CD14-positive monocyte (primary cell): ENCODE measurements around the gene SLC17A6. TPM values are rescaled to one million over a fixed set of nuclear protein-coding genes. Genes with fewer than 3 reads are reported as not detected.

ENCODE experiments used
- DNase-seq, 3 donors: peaks; one replicate each; pipeline ENCODE4 v3.0.0-alpha.2; 2011 to 2022
- H2AFZ ChIP-seq: 2 replicates; pipeline ENCODE4 v1.6.0; 2012; ENCODE audit warnings: mild to moderate bottlenecking, low read depth, low read length, inconsistent platforms; ENCODE audit not compliant: insufficient read depth, poor library complexity, severe bottlenecking
- H3K27ac ChIP-seq, 2 donors: 1 replicate in 1 of 2; 2 replicates in 1 of 2; pipeline ENCODE4 v1.5.1; 2012 to 2013; ENCODE audit warnings: low read length in 2 of 2, control low read depth in 1 of 2, inconsistent platforms in 1 of 2, low read depth in 1 of 2, mild to moderate bottlenecking in 1 of 2
- H3K27me3 ChIP-seq, 2 donors: one replicate each; pipeline versions ENCODE4 v1.6.0 to v1.6.1; 2011 to 2013; ENCODE audit warnings: low read length in 2 of 2; ENCODE audit not compliant: control insufficient read depth in 2 of 2, insufficient read depth in 2 of 2
- H3K36me3 ChIP-seq, 2 donors: replicated peaks in 1 of 2; 1 replicate in 1 of 2; 2 replicates in 1 of 2; pipeline versions ENCODE4 v1.5.1 to v1.6.1; 2012 to 2013; ENCODE audit warnings: low read length in 2 of 2, control low read depth in 1 of 2, inconsistent platforms in 1 of 2, mild to moderate bottlenecking in 1 of 2; ENCODE audit not compliant: insufficient read depth in 2 of 2, control insufficient read depth in 1 of 2
- H3K4me1 ChIP-seq, 2 donors: 1 replicate in 1 of 2; 2 replicates in 1 of 2; pipeline versions ENCODE4 v1.5.1 to v1.6.1; 2012 to 2013; ENCODE audit warnings: low read length in 2 of 2, control low read depth in 1 of 2, inconsistent platforms in 1 of 2, mild to moderate bottlenecking in 1 of 2, moderate library complexity in 1 of 2; ENCODE audit not compliant: insufficient read depth in 2 of 2, control insufficient read depth in 1 of 2
- H3K4me2 ChIP-seq: replicated peaks from 2 replicates; pipeline ENCODE3; 2012; ENCODE audit warnings: low read length, moderate library complexity, mild to moderate bottlenecking; ENCODE audit not compliant: poor library complexity, severe bottlenecking; ENCODE audit errors: extremely low read depth
- H3K4me3 ChIP-seq, 3 experiments: fragments of 200-600 bp in 1 of 3; sonication (generic) in 1 of 3; replicated peaks in 1 of 3; 1 replicate in 2 of 3; 2 replicates in 1 of 3; pipeline ENCODE4 v1.5.1; 2011 to 2013; ENCODE audit warnings: low read length in 3 of 3, mild to moderate bottlenecking in 3 of 3, control low read depth in 2 of 3, low read depth in 2 of 3, inconsistent platforms in 1 of 3, moderate library complexity in 1 of 3
- H3K79me2 ChIP-seq: 2 replicates; pipeline ENCODE4 v1.6.0; 2012; ENCODE audit warnings: mild to moderate bottlenecking, control low read depth, inconsistent platforms, low read length, moderate library complexity; ENCODE audit not compliant: insufficient read depth
- H3K9ac ChIP-seq: 2 replicates; pipeline ENCODE4 v1.6.0; 2017; ENCODE audit warnings: low read length, mild to moderate bottlenecking; ENCODE audit not compliant: insufficient read depth, poor library complexity, severe bottlenecking
- H3K9me3 ChIP-seq, 2 donors: replicated peaks in 1 of 2; 1 replicate in 1 of 2; 2 replicates in 1 of 2; pipeline versions ENCODE4 v1.5.1 to v1.6.1; 2012 to 2013; ENCODE audit warnings: low read length in 2 of 2, control low read depth in 1 of 2; ENCODE audit not compliant: control insufficient read depth in 1 of 2, insufficient read depth in 1 of 2
- H4K20me1 ChIP-seq: 2 replicates; pipeline ENCODE4 v1.6.0; 2012; ENCODE audit warnings: mild to moderate bottlenecking, low read length, control low read depth, moderate library complexity; ENCODE audit not compliant: insufficient read depth
- H3K27ac Mint-ChIP-seq, 7 donors: one replicate each; pipeline ENCODE4 v1.8.0; 2020; ENCODE audit warnings: mild to moderate bottlenecking in 7 of 7, mixed read lengths in 7 of 7, moderate library complexity in 6 of 7, inconsistent platforms in 2 of 7
- H3K27me3 Mint-ChIP-seq, 3 donors: one replicate each; pipeline ENCODE4 v1.8.0; 2021 to 2022; ENCODE audit warnings: low read depth in 3 of 3, mild to moderate bottlenecking in 3 of 3, mixed read lengths in 3 of 3, moderate library complexity in 3 of 3, inconsistent platforms in 1 of 3
- H3K36me3 Mint-ChIP-seq, 2 donors: one replicate each; pipeline ENCODE4 v1.8.0; 2020; ENCODE audit warnings: mixed read lengths in 2 of 2, inconsistent platforms in 1 of 2, mild to moderate bottlenecking in 1 of 2
- H3K4me1 Mint-ChIP-seq: one replicate; pipeline ENCODE4 v1.8.0; 2020; ENCODE audit warnings: mild to moderate bottlenecking, mixed read lengths
- H3K4me3 Mint-ChIP-seq, 2 donors: one replicate each; pipeline ENCODE4 v1.8.0; 2020; ENCODE audit warnings: mild to moderate bottlenecking in 2 of 2, mixed read lengths in 2 of 2, moderate library complexity in 1 of 2
- H3K9me3 Mint-ChIP-seq, 7 donors: one replicate each; pipeline ENCODE4 v1.8.0; 2020 to 2022; ENCODE audit warnings: mixed read lengths in 7 of 7, mild to moderate bottlenecking in 6 of 7, moderate library complexity in 6 of 7, inconsistent platforms in 2 of 7
- WGBS: methylation state at CpG from one replicate; pipeline ENCODE4 v1.1.5; 2013; ENCODE audit warnings: missing lambda C conversion rate; ENCODE audit not compliant: insufficient coverage; 5-methylcytosine and 5-hydroxymethylcytosine counted together
- intact Hi-C, 2 donors: fragments of 100-400 bp; cut with micrococcal nuclease; formaldehyde crosslinking; loops; one replicate each; pipeline versions ENCODE4 v1.15.0 to v1.15.1; 2023
- polyA plus RNA-seq, 3 donors: library from polyadenylated mRNA; depleted of rRNA in 1 of 3; unstranded in 2 of 3; stranded (reverse) in 1 of 3; fragments of 300-500 nt in 2 of 3; fragments of >200 nt in 1 of 3; fragmentation: Illumina TruSeq in 2 of 3; gene quantifications; 1 replicate in 2 of 3; 2 replicates in 1 of 3; pipeline ENCODE4 v1.2.3, GENCODE V29; 2012 to 2021
- TF ChIP-seq, protein P1 (sequence below): fragments of 200-600 bp; IDR thresholded peaks from one replicate; pipeline ENCODE4 v1.8.0; 2022; ENCODE audit warnings: antibody characterized with exemption, mild to moderate bottlenecking

Gene SLC17A6
- polyA plus RNA-seq, 3 donors, result not detected

DNA sequence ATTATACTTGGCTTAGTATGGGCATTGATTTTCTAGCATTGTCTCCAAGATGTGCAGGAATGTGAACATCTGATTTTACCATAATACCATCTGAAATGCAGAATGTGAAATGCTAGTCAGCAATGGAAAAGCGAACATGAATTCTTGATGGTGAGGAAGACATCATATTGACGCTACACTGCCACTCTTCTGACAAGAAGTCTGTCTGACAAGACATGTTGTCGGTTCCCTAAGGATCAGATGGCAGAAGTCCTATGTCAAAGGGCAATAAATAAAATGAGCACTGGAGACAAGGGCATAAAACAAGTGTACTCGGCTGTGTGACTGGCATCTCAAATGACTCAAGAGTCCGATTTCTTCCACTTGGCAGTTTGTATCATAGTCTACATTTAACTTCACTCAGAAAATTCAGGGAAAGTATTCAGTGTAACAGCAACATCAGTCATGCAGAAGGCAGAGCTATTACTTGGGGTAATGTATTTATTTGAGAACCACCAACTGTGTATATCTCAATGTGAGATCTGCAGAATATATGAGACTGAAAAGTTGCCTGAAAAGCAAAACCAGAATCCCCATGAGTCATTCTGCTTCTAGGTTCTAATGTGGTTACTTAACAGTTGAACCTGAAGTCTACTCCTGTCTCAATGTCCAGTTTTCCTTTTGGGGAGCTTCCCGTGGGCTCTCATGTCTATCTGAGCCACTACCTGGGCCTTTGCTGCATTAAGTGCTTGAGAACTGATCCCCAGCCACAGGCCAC lies 51.5 kb downstream of the SLC17A6 start:
- Histone ChIP-seq H3K79me2 (no peaks in the 10 kb centered on the region), H3K4me2 (no peak overlapping the region), H3K9me3 (no peaks in the 10 kb centered on the region), H3K27me3 (no peaks in the 10 kb centered on the region), H3K4me1 (no peaks in the 10 kb centered on the region), H3K27ac (no peak overlapping the region), H3K9ac (no peak overlapping the region), H3K36me3 (no peaks in the 10 kb centered on the region), H4K20me1 (no peaks in the 10 kb centered on the region), H2AFZ (no peak overlapping the region), H3K4me3 (no peak overlapping the region)
- H3K36me3 Mint-ChIP-seq, result no peaks in the 10 kb centered on the region
- no peaks in the 10 kb centered on the region for H3K4me1 Mint-ChIP-seq
- 88% methylated on average over 3 of the region's 6 CpGs for WGBS
- intact Hi-C loops, result no loop called here
- no peak overlapping the region for H3K27ac Mint-ChIP-seq
- H3K27me3 Mint-ChIP-seq, result peaks cover 0 to 2% (median 0%) of the 10 kb centered on the region in 3 donors
- no peak overlapping the region for H3K4me3 Mint-ChIP-seq
- H3K9me3 Mint-ChIP-seq, result peaks cover 0 to 2% (median 0%) of the 10 kb centered on the region in 7 donors
- TF ChIP-seq, protein P1, sequence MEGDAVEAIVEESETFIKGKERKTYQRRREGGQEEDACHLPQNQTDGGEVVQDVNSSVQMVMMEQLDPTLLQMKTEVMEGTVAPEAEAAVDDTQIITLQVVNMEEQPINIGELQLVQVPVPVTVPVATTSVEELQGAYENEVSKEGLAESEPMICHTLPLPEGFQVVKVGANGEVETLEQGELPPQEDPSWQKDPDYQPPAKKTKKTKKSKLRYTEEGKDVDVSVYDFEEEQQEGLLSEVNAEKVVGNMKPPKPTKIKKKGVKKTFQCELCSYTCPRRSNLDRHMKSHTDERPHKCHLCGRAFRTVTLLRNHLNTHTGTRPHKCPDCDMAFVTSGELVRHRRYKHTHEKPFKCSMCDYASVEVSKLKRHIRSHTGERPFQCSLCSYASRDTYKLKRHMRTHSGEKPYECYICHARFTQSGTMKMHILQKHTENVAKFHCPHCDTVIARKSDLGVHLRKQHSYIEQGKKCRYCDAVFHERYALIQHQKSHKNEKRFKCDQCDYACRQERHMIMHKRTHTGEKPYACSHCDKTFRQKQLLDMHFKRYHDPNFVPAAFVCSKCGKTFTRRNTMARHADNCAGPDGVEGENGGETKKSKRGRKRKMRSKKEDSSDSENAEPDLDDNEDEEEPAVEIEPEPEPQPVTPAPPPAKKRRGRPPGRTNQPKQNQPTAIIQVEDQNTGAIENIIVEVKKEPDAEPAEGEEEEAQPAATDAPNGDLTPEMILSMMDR, result no peak
- DNase-seq, result no peak

DNA sequence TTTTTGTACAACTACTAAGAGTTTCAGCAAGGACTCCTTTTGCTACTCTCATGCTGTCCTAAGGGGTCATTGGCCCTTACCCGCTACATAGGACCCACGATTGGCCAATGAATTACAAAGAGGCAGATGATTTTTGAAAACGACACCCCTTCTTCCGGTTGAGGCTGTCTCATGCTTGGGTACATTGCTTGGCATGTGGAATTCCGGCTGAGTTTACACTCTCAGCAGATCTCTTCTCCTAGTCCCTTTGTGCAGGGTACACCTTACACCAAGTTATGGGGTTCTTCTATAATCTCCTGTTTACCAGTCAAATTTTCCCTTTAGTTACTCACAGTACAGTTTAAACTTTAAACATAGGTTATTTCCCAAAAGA lies 52.1 kb downstream of the SLC17A6 start:
- H3K9me3 ChIP-seq, result no peaks in the 10 kb centered on the region
- intact Hi-C loops, result no loop called here
- H3K79me2 ChIP-seq, result no peaks in the 10 kb centered on the region
- TF ChIP-seq, protein P1, result no peak
- no peaks in the 10 kb centered on the region for H3K36me3 ChIP-seq
- no peak overlapping the region for H3K4me2 ChIP-seq
- DNase-seq, result no peak
- H3K4me1 ChIP-seq, result no peaks in the 10 kb centered on the region
- H2AFZ ChIP-seq, result no peak overlapping the region
- no peaks in the 10 kb centered on the region for H3K4me1 Mint-ChIP-seq
- H3K27ac ChIP-seq, result no peak overlapping the region
- no peak overlapping the region for H3K4me3 Mint-ChIP-seq
- no peaks in the 10 kb centered on the region for H3K36me3 Mint-ChIP-seq
- no peak overlapping the region for H3K9ac ChIP-seq
- peaks cover 0 to 2% (median 0%) of the 10 kb centered on the region in 3 donors for H3K27me3 Mint-ChIP-seq
- no peak overlapping the region for H3K27ac Mint-ChIP-seq
- no peaks in the 10 kb centered on the region for H4K20me1 ChIP-seq
- no peaks in the 10 kb centered on the region for H3K27me3 ChIP-seq
- H3K9me3 Mint-ChIP-seq, result peaks cover 0 to 2% (median 0%) of the 10 kb centered on the region in 7 donors
- WGBS, result 67% methylated on average over 5 of the region's 5 CpGs
- H3K4me3 ChIP-seq, result no peak overlapping the region
